HUES64 (cell line): ENCODE results near the gene OSBPL2.

Source experiments
- H3K27ac ChIP-seq: 2 replicates; pipeline ENCODE4 v1.7.0; 2013; ENCODE audit warnings: low read depth, low read length, inconsistent platforms
- H3K27me3 ChIP-seq: 2 replicates; pipeline ENCODE4 v1.6.1; 2013; ENCODE audit warnings: mild to moderate bottlenecking, low read length; ENCODE audit not compliant: insufficient read depth
- H3K36me3 ChIP-seq: 2 replicates; pipeline ENCODE4 v1.6.1; 2013; ENCODE audit warnings: mild to moderate bottlenecking, low read length; ENCODE audit not compliant: insufficient read depth
- H3K4me1 ChIP-seq: 2 replicates; pipeline ENCODE4 v1.6.1; 2013; ENCODE audit warnings: mild to moderate bottlenecking, low read length, moderate library complexity; ENCODE audit not compliant: insufficient read depth
- H3K4me3 ChIP-seq: 2 replicates; pipeline ENCODE4 v1.5.1; 2013; ENCODE audit warnings: mild to moderate bottlenecking, low read length, moderate library complexity
- H3K9ac ChIP-seq: 2 replicates; pipeline ENCODE4 v1.6.1; 2013; ENCODE audit warnings: mild to moderate bottlenecking, low read depth, low read length
- H3K9me3 ChIP-seq: 2 replicates; pipeline ENCODE4 v1.6.1; 2013; ENCODE audit warnings: low read depth, low read length; ENCODE audit not compliant: insufficient read depth
- WGBS: fragments of 150-250, 120-280 bp; methylation state at CpG from one replicate; pipeline ENCODE4 v1.1.7; 2013; ENCODE audit warnings: missing lambda C conversion rate; 5-methylcytosine and 5-hydroxymethylcytosine counted together

The OSBPL2 gene

GRCh38 chr20:62208795-62209755, 29.2 kb upstream of the OSBPL2 start:
- H3K36me3 ChIP-seq: no peaks in the 10 kb centered on the region
- H3K4me3 ChIP-seq: no peak overlapping the region
- no peaks in the 10 kb centered on the region for H3K9me3 ChIP-seq
- H3K27me3 ChIP-seq: no peaks in the 10 kb centered on the region
- WGBS: 69% methylated on average over 27 of the region's 27 CpGs
- H3K27ac ChIP-seq: no peak overlapping the region
- H3K9ac ChIP-seq: no peak overlapping the region
- H3K4me1 ChIP-seq: no peaks in the 10 kb centered on the region

GRCh38 chr20:62209850-62210495, 28.3 kb upstream of the OSBPL2 start:
- Histone ChIP-seq H3K9me3 (no peaks in the 10 kb centered on the region), H3K9ac (no peak overlapping the region), H3K36me3 (no peaks in the 10 kb centered on the region), H3K27ac (no peak overlapping the region), H3K4me3 (no peak overlapping the region), H3K4me1 (no peaks in the 10 kb centered on the region), H3K27me3 (no peaks in the 10 kb centered on the region)
- WGBS: 82% methylated on average over 15 of the region's 17 CpGs

GRCh38 chr20:62210496-62210855, 27.8 kb upstream of the OSBPL2 start:
- Histone ChIP-seq H3K9ac (no peak overlapping the region), H3K4me1 (no peaks in the 10 kb centered on the region), H3K9me3 (no peaks in the 10 kb centered on the region), H3K27ac (no peak overlapping the region), H3K36me3 (no peaks in the 10 kb centered on the region), H3K4me3 (no peak overlapping the region), H3K27me3 (no peaks in the 10 kb centered on the region)
- 86% methylated on average over 21 of the region's 21 CpGs for WGBS

- no peak overlapping the region for H3K4me3 ChIP-seq
- H3K9me3 ChIP-seq: no peaks in the 10 kb centered on the region
- no peak overlapping the region for H3K9ac ChIP-seq
- WGBS: 89% methylated on average over 8 of the region's 8 CpGs
- no peak overlapping the region for H3K27ac ChIP-seq
- H3K27me3 ChIP-seq: peaks cover 4% of the 10 kb centered on the region; the same call in 1 of the 2 replicates
- H3K36me3 ChIP-seq: no peaks in the 10 kb centered on the region
- H3K4me1 ChIP-seq: no peaks in the 10 kb centered on the region
These were observed 27.1 kb upstream of the OSBPL2 start for GRCh38 chr20:62211216-62211615.

GRCh38 chr20:62211769-62212288, 26.5 kb upstream of the OSBPL2 start:
- Histone ChIP-seq H3K4me3 (no peak overlapping the region), H3K27me3 (peaks cover 4% of the 10 kb centered on the region; the same call in 1 of the 2 replicates), H3K9me3 (no peaks in the 10 kb centered on the region), H3K9ac (no peak overlapping the region), H3K36me3 (no peaks in the 10 kb centered on the region), H3K4me1 (no peaks in the 10 kb centered on the region), H3K27ac (no peak overlapping the region)
- WGBS: 88% methylated on average over 9 of the region's 9 CpGs

- Histone ChIP-seq H3K36me3 (no peaks in the 10 kb centered on the region), H3K9ac (no peak overlapping the region), H3K4me3 (no peak overlapping the region), H3K9me3 (no peaks in the 10 kb centered on the region), H3K4me1 (no peaks in the 10 kb centered on the region), H3K27ac (no peak overlapping the region), H3K27me3 (peaks cover 9% of the 10 kb centered on the region)
- WGBS: 71% methylated on average over 10 of the region's 10 CpGs
These were observed 26.0 kb upstream of the OSBPL2 start for GRCh38 chr20:62212299-62212698.

GRCh38 chr20:62214067-62214466, 24.3 kb upstream of the OSBPL2 start:
- H3K4me3 ChIP-seq: no peak overlapping the region
- H3K9me3 ChIP-seq: no peaks in the 10 kb centered on the region
- H3K27me3 ChIP-seq: peaks cover 27% of the 10 kb centered on the region
- H3K27ac ChIP-seq: no peak overlapping the region
- H3K4me1 ChIP-seq: peaks cover 7% of the 10 kb centered on the region
- H3K36me3 ChIP-seq: no peaks in the 10 kb centered on the region
- no peak overlapping the region for H3K9ac ChIP-seq
- 70% methylated on average over 12 of the region's 12 CpGs for WGBS

- Histone ChIP-seq H3K4me3 (no peak overlapping the region), H3K36me3 (no peaks in the 10 kb centered on the region), H3K27ac (no peak overlapping the region), H3K9ac (no peak overlapping the region), H3K27me3 (peaks cover 34% of the 10 kb centered on the region), H3K4me1 (peaks cover 7% of the 10 kb centered on the region), H3K9me3 (no peaks in the 10 kb centered on the region)
- WGBS: 92% methylated on average over 29 of the region's 29 CpGs
These were observed 23.0 kb upstream of the OSBPL2 start for GRCh38 chr20:62215020-62215990.

GRCh38 chr20:62215991-62216635, 22.2 kb upstream of the OSBPL2 start:
- H3K4me1 ChIP-seq: peaks cover 7% of the 10 kb centered on the region
- H3K9me3 ChIP-seq: no peaks in the 10 kb centered on the region
- H3K36me3 ChIP-seq: no peaks in the 10 kb centered on the region
- H3K4me3 ChIP-seq: no peak overlapping the region
- 87% methylated on average over 40 of the region's 40 CpGs for WGBS
- H3K27ac ChIP-seq: no peak overlapping the region
- H3K9ac ChIP-seq: no peak overlapping the region
- peaks cover 42% of the 10 kb centered on the region for H3K27me3 ChIP-seq
